ENCODE results near the gene RABEP2.

DNA sequence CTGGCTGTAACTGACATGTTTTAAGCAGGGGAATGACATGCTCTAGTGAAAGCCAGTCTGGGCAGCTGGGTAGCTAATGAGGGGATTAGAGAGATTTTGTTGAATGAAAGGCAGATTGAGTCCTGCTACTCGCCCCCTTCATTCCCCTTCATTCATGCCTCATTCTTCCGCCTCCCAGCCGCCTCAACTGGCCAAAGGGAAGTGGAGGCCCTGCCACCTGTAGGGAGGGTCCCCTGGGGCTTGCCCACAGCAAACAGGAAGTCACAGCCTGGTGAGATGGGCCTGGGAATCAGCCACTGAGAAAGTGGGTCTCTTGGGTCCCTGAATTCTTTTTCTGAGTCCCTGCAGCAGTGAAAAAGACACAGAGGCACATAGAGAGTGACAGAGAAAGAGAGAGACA lies 5.6 kb upstream of the RABEP2 start:
- TF ChIP-seq CTCF (IDR thresholded peaks at IDR 0.05 in 8 of 11, conservative IDR thresholded peaks at IDR 0.05 in 3 of 11) (no peak), POLR2AphosphoS5 (IDR thresholded peaks at IDR 0.05) (peak in 2 of 3 donors; percentile 80 to 83)
